HepG2 (cell line): Measurements from ENCODE around the gene FSD1. TPM values are rescaled to one million over a fixed set of nuclear protein-coding genes. Genes with fewer than 3 reads are reported as not detected.

Source experiments
- ATAC-seq: fragments of 200-7000 bp; cut with Tn5 transposase; 3 replicates; pipeline ENCODE4 v1.9.1; 2020; ENCODE audit warnings: mild to moderate bottlenecking, moderate library complexity
- BruUV-seq: library from RNA; stranded (reverse); fragments of 400-500 nt; replicated peaks from 2 replicates; lab custom pipeline; 2021; lab: Mats Ljungman, UMichigan
- CTCF ChIA-PET: fragments of 300-600 bp; formaldehyde crosslinking; extraction: SDS; loops from one replicate; lab custom pipeline; 2021; ENCODE audit warnings: low total read pairs, inconsistent platforms, low intra/inter-chr PET ratio; lab: Yijun Ruan, JAX
- POLR2A ChIA-PET: fragments of 350-600 bp; sonication (Branson Sonifier 250); formaldehyde crosslinking; loops from one replicate; lab custom pipeline; 2020; ENCODE audit warnings: antibody characterized with exemption, inconsistent platforms; lab: Yijun Ruan, JAX
- DNase-seq: peaks from one replicate; pipeline ENCODE4 v3.0.0-alpha.2; 2015; ENCODE audit warnings: low spot score
- FAIRE-seq: peaks from 3 replicates; lab custom pipeline; 2011; peaks lifted over from hg19 to GRCh38; lab: Jason Lieb, UNC
- H2AFZ ChIP-seq: one replicate; pipeline ENCODE4 v1.6.1; 2011; ENCODE audit warnings: low read length, inconsistent platforms
- H3K27ac ChIP-seq: fragments of 300-600 bp; 3 replicates; pipeline ENCODE4 v1.8.0; 2011; ENCODE audit warnings: mixed run types, mild to moderate bottlenecking, mixed read lengths, low read length, inconsistent platforms; ENCODE audit not compliant: insufficient read depth; ENCODE audit errors: extremely low read length
- H3K27me3 ChIP-seq, 2 experiments: fragments of 200-600 bp in 1 of 2; 2 replicates in 1 of 2; 3 replicates in 1 of 2; pipeline versions ENCODE4 v1.6.0 to v1.8.0; 2011; ENCODE audit warnings: low read length in 2 of 2, mild to moderate bottlenecking in 2 of 2, moderate library complexity in 2 of 2, inconsistent platforms in 1 of 2; ENCODE audit not compliant: insufficient read depth in 2 of 2, control insufficient read depth in 1 of 2
- H3K36me3 ChIP-seq, 2 experiments: fragments of 200-600 bp in 1 of 2; replicated peaks in 1 of 2; 2 replicates in 1 of 2; 3 replicates in 1 of 2; pipeline versions ENCODE4 v1.5.1 to v1.8.0; 2011; ENCODE audit warnings: low read length in 2 of 2, inconsistent platforms in 1 of 2; ENCODE audit not compliant: insufficient read depth in 2 of 2, control insufficient read depth in 1 of 2
- H3K4me1 ChIP-seq: 2 replicates; pipeline ENCODE4 v1.5.1; 2012; ENCODE audit warnings: low read length, inconsistent platforms; ENCODE audit not compliant: insufficient read depth
- H3K4me2 ChIP-seq: 2 replicates; pipeline ENCODE4 v1.6.0; 2011; ENCODE audit warnings: low read depth, low read length, inconsistent platforms
- H3K4me3 ChIP-seq, 3 experiments: fragments of 200-600 bp in 1 of 3; sonication (generic), shearing (Covaris generic) in 1 of 3; replicated peaks in 1 of 3; 2 replicates each; pipeline ENCODE4 v1.5.1; 2011 to 2016; ENCODE audit warnings: low read length in 3 of 3, inconsistent platforms in 2 of 3, low read depth in 2 of 3, mild to moderate bottlenecking in 2 of 3, control low read depth in 1 of 3, mixed read lengths in 1 of 3; ENCODE audit not compliant: insufficient read depth in 1 of 3
- H3K79me2 ChIP-seq: one replicate; pipeline ENCODE4 v1.6.1; 2011; ENCODE audit warnings: low read length, inconsistent platforms; ENCODE audit not compliant: insufficient read depth
- H3K9ac ChIP-seq: 2 replicates; pipeline ENCODE4 v1.6.0; 2011; ENCODE audit warnings: mild to moderate bottlenecking, low read depth, low read length, inconsistent platforms; ENCODE audit not compliant: insufficient read depth
- H3K9me3 ChIP-seq: 2 replicates; pipeline ENCODE4 v1.5.1; 2012; ENCODE audit warnings: mild to moderate bottlenecking, low read length
- H4K20me1 ChIP-seq: 2 replicates; pipeline ENCODE4 v1.6.0; 2011; ENCODE audit warnings: inconsistent platforms, mild to moderate bottlenecking, low read length, moderate library complexity; ENCODE audit not compliant: insufficient read depth
- AHR ChIP-seq: IDR thresholded peaks from 2 replicates; pipeline ENCODE4 v1.6.1; 2018; ENCODE audit warnings: missing genetic modification reagents, missing compliant biosample characterization
- JUN ChIP-seq: sonication (generic); formaldehyde crosslinking; IDR thresholded peaks from 2 replicates; pipeline ENCODE4 v1.4.0; 2020; ENCODE audit warnings: mild to moderate bottlenecking, missing genetic modification reagents
- MAFK ChIP-seq, 2 experiments: IDR thresholded peaks in 1 of 2; conservative IDR thresholded peaks in 1 of 2; 2 replicates each; pipeline ENCODE4 v1.6.1; 2011; ENCODE audit warnings: improper control_type of control experiment in 2 of 2, low read length in 2 of 2
- NFIB ChIP-seq: sonication (generic); formaldehyde crosslinking; IDR thresholded peaks from 2 replicates; pipeline ENCODE4 v1.9.0; 2021; ENCODE audit warnings: missing genetic modification reagents, mild to moderate bottlenecking, borderline replicate concordance
- NR0B2 ChIP-seq: sonication (generic); formaldehyde crosslinking; IDR thresholded peaks from 2 replicates; pipeline ENCODE4 v1.4.0; 2020; ENCODE audit warnings: mild to moderate bottlenecking, missing genetic modification reagents
- SP2 ChIP-seq: sonication (generic); formaldehyde crosslinking; IDR thresholded peaks from 2 replicates; pipeline ENCODE4 v1.5.1; 2020; ENCODE audit warnings: mild to moderate bottlenecking, missing genetic modification reagents
- ZBTB7B ChIP-seq: sonication (generic); formaldehyde crosslinking; IDR thresholded peaks from 2 replicates; pipeline ENCODE4 v1.4.0; 2020; ENCODE audit warnings: missing genetic modification reagents
- ZFAT ChIP-seq: sonication (generic); formaldehyde crosslinking; conservative IDR thresholded peaks from 2 replicates; pipeline ENCODE4 v1.8.1; 2023; ENCODE audit warnings: missing genetic modification reagents, inconsistent platforms
- ZNF10 ChIP-seq: sonication (generic); formaldehyde crosslinking; IDR thresholded peaks from 2 replicates; pipeline ENCODE4 v1.4.0; 2020; ENCODE audit warnings: mild to moderate bottlenecking, low read depth, missing genetic modification reagents, borderline replicate concordance
- ZNF296 ChIP-seq: sonication (generic); formaldehyde crosslinking; conservative IDR thresholded peaks from 2 replicates; pipeline ENCODE4 v1.5.0; 2020; ENCODE audit warnings: mild to moderate bottlenecking, missing genetic modification reagents
- ZNF552 ChIP-seq: sonication (generic); formaldehyde crosslinking; IDR thresholded peaks from 2 replicates; pipeline ENCODE4 v1.9.0; 2022; ENCODE audit warnings: missing genetic modification reagents, mild to moderate bottlenecking, borderline replicate concordance
- ZNF629 ChIP-seq: sonication (generic); formaldehyde crosslinking; conservative IDR thresholded peaks from 2 replicates; pipeline ENCODE4 v1.5.0; 2020; ENCODE audit warnings: missing genetic modification reagents
- ZNF703 ChIP-seq: sonication (generic); formaldehyde crosslinking; IDR thresholded peaks from 2 replicates; pipeline ENCODE4 v1.5.1; 2020; ENCODE audit warnings: missing genetic modification reagents, mild to moderate bottlenecking, moderate library complexity, borderline replicate concordance
- ZNF746 ChIP-seq: sonication (generic); formaldehyde crosslinking; IDR thresholded peaks from 2 replicates; pipeline ENCODE4 v1.8.0; 2022; ENCODE audit warnings: mild to moderate bottlenecking, missing genetic modification reagents
- ZNF816 ChIP-seq: sonication (generic); formaldehyde crosslinking; IDR thresholded peaks from 2 replicates; pipeline ENCODE4 v1.8.0; 2022; ENCODE audit warnings: missing genetic modification reagents, mild to moderate bottlenecking, borderline replicate concordance
- WGBS: methylation state at CpG from one replicate; pipeline ENCODE4 v1.1.6; 2017; ENCODE audit warnings: low lambda C conversion rate; 5-methylcytosine and 5-hydroxymethylcytosine counted together
- in situ Hi-C: cut with HindIII; loops from 2 replicates; pipeline ENCODE4 v1.10.0; 2017; ENCODE audit warnings: low pct_unique_long_range_greater_than_20kb; ENCODE audit not compliant: extremely low pct_ligation_motif_present
- intact Hi-C: fragments of 100-400 bp; cut with micrococcal nuclease; formaldehyde crosslinking; loops from one replicate; pipeline ENCODE4 v1.10.0; 2022; ENCODE audit not compliant: unreplicated experiment
- polyA plus RNA-seq, 8 experiments: library from polyadenylated mRNA; depleted of rRNA in 3 of 8; stranded (reverse) in 7 of 8; unstranded in 1 of 8; fragments of >200 nt; fragmentation: Illumina TruSeq in 4 of 8; extraction: Trizol in 4 of 8; gene quantifications; 2 replicates each; pipeline versions ENCODE4 v1.2.1 to v1.2.3, GENCODE V29; 2011 to 2016; ENCODE audit warnings: low read depth in 4 of 8, missing spikeins in 1 of 8, mixed read lengths in 1 of 8; ENCODE audit not compliant: insufficient read depth in 1 of 8
- total RNA-seq, 5 experiments: library from RNA; depleted of rRNA; stranded (reverse); fragments of >200 nt; fragmentation: Illumina TruSeq; extraction: Trizol; gene quantifications; 2 replicates each; pipeline ENCODE4 v1.2.3, GENCODE V29; 2016; ENCODE audit warnings: low read depth in 1 of 5
- TF ChIP-seq, protein P1 (sequence below): sonication (generic); formaldehyde crosslinking; IDR thresholded peaks from 2 replicates; pipeline ENCODE4 v1.4.0; 2020; ENCODE audit warnings: missing genetic modification reagents
- TF ChIP-seq, protein P2 (sequence below): sonication (generic); formaldehyde crosslinking; IDR thresholded peaks from 2 replicates; pipeline ENCODE4 v1.5.0; 2020; ENCODE audit warnings: mild to moderate bottlenecking, missing genetic modification reagents

The FSD1 gene
- total and polyA plus RNA-seq, 2 of the 13 experiments (the other 11 are each of a cell fraction or from before 2014, with no cell fraction given), result 0.29 to 0.66 TPM

DNA sequence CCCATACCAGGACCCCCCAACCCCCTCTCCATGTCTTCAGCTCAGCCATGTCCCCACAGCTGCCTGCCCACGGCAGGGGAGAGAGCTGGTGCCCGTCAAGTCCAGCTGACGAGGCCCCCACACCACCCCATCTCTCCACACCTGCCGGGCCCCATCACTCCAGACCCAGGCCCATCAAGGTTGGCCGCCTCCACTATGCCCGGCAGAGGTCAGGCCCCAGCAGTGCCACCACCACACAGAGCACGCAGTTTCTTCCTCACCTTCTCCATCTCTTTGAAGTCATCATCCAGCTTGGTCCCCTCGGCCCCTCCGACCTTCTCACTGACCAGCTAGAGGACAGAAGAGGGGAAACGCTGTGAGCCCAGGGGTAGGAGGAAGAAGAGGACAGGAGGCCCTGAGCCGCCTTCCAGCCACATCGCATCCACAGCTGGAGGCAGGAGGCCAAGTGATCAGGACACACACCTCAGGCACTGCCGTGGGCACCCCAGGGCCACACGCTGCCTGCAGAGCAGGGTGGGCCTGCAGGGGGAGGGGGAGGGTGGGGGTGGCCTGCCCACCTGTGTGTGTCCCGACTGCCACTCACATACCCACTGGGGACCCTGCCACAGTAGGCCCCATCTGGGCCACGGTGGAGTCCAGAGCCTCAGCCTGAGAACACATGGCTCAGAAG is 62.4 kb downstream of the FSD1 start (continued):
- TF ChIP-seq, protein P1, sequence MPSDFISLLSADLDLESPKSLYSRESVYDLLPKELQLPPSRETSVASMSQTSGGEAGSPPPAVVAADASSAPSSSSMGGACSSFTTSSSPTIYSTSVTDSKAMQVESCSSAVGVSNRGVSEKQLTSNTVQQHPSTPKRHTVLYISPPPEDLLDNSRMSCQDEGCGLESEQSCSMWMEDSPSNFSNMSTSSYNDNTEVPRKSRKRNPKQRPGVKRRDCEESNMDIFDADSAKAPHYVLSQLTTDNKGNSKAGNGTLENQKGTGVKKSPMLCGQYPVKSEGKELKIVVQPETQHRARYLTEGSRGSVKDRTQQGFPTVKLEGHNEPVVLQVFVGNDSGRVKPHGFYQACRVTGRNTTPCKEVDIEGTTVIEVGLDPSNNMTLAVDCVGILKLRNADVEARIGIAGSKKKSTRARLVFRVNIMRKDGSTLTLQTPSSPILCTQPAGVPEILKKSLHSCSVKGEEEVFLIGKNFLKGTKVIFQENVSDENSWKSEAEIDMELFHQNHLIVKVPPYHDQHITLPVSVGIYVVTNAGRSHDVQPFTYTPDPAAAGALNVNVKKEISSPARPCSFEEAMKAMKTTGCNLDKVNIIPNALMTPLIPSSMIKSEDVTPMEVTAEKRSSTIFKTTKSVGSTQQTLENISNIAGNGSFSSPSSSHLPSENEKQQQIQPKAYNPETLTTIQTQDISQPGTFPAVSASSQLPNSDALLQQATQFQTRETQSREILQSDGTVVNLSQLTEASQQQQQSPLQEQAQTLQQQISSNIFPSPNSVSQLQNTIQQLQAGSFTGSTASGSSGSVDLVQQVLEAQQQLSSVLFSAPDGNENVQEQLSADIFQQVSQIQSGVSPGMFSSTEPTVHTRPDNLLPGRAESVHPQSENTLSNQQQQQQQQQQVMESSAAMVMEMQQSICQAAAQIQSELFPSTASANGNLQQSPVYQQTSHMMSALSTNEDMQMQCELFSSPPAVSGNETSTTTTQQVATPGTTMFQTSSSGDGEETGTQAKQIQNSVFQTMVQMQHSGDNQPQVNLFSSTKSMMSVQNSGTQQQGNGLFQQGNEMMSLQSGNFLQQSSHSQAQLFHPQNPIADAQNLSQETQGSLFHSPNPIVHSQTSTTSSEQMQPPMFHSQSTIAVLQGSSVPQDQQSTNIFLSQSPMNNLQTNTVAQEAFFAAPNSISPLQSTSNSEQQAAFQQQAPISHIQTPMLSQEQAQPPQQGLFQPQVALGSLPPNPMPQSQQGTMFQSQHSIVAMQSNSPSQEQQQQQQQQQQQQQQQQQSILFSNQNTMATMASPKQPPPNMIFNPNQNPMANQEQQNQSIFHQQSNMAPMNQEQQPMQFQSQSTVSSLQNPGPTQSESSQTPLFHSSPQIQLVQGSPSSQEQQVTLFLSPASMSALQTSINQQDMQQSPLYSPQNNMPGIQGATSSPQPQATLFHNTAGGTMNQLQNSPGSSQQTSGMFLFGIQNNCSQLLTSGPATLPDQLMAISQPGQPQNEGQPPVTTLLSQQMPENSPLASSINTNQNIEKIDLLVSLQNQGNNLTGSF (CRISPR knock-in tag), result no peak
- TF ChIP-seq ZNF703 (no peak), ZNF816 (CRISPR knock-in tag) (no peak), JUN (CRISPR knock-in tag) (no peak)

DNA sequence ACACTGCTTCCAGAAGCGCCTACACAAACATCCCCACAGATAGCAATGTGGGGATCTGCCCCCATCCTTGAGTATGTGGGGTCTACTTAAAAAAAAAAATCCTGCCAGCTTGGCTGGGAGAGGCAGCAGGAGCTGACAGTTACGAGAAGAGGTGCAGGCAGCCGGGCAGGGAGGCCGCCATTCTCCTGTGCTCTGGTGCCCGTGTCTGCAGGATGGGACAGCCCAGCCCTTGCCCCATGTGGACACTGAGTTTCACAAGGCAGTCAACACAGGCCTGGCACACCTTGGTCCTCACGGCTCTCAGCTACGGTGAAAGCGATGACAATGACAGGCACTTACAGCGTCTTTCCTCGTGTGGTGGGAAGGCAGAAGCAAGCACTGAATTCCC is 62.9 kb downstream of the FSD1 start:
- in situ Hi-C loops, result no loop called here
- H3K4me3 ChIP-seq, result no peak overlapping the region
- no TSS peak for BruUV-seq
- CTCF ChIA-PET, result no interaction called here
- peaks cover 16% of the 10 kb centered on the region for H3K79me2 ChIP-seq
- H3K27ac ChIP-seq, result no peak overlapping the region
- H3K4me1 ChIP-seq, result no peaks in the 10 kb centered on the region
- DNase-seq (no peak), ATAC-seq (no peak), FAIRE-seq (no peak)
- H4K20me1 ChIP-seq, result no peaks in the 10 kb centered on the region
- intact Hi-C loops, result no loop called here
- 97% methylated on average over 7 of the region's 10 CpGs for WGBS
- no peaks in the 10 kb centered on the region for H3K9me3 ChIP-seq
- no peaks in the 10 kb centered on the region for H3K27me3 ChIP-seq
- POLR2A ChIA-PET, result no interaction called here
- H3K4me2 ChIP-seq, result no peak overlapping the region
- H3K36me3 ChIP-seq, result peaks cover 27 to 57% of the 10 kb centered on the region in 2 experiments; a peak in 4 of 5 replicates
- H3K9ac ChIP-seq, result no peak overlapping the region
- no peak overlapping the region for H2AFZ ChIP-seq
- TF ChIP-seq ZNF296 (CRISPR knock-in tag) (no peak), MAFK (conservative IDR thresholded peaks at IDR 0.05 in 1 of 2, IDR thresholded peaks at IDR 0.05 in 1 of 2; ENCODE audit: low read length in 2 of 2) (no peak), ZNF629 (CRISPR knock-in tag) (no peak), ZNF746 (CRISPR knock-in tag) (no peak), ZNF552 (CRISPR knock-in tag) (no peak), AHR (CRISPR knock-in tag) (no peak), NFIB (CRISPR knock-in tag) (no peak), ZFAT (CRISPR knock-in tag) (no peak), NR0B2 (CRISPR knock-in tag) (no peak), ZBTB7B (no peak), SP2 (CRISPR knock-in tag) (no peak), ZNF10 (no peak)
- TF ChIP-seq, protein P2, sequence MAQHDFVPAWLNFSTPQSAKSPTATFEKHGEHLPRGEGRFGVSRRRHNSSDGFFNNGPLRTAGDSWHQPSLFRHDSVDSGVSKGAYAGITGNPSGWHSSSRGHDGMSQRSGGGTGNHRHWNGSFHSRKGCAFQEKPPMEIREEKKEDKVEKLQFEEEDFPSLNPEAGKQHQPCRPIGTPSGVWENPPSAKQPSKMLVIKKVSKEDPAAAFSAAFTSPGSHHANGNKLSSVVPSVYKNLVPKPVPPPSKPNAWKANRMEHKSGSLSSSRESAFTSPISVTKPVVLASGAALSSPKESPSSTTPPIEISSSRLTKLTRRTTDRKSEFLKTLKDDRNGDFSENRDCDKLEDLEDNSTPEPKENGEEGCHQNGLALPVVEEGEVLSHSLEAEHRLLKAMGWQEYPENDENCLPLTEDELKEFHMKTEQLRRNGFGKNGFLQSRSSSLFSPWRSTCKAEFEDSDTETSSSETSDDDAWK (CRISPR knock-in tag), result no peak
